Daoy (cell line): ENCODE data around the gene TBX6. TPM values are rescaled to one million over a fixed set of nuclear protein-coding genes. Genes with fewer than 3 reads are reported as not detected.
A peak's percentile ranks its signal among the peaks of the same experiment; 100 is the strongest.
"Not testable (repeated sequence)": the region's sequence is repeated elsewhere in the genome, so short reads cannot be mapped to it uniquely, and the experiment has no call there.

Experiments used
- DNase-seq: peaks from one replicate; pipeline ENCODE4 v3.0.0-alpha.2; 2015; ENCODE audit warnings: low read depth
- total RNA-seq: library from RNA; depleted of rRNA; stranded (reverse); fragments of >200 nt; shearing (Covaris generic); gene quantifications from 2 replicates; pipeline ENCODE4 v1.2.3, GENCODE V29; 2014; rRNA removed

The TBX6 gene
- total RNA-seq: not detected in 2 replicates

GRCh38 chr16:30091474-30092372 is at the start of gene TBX6:
TSS of gene TBX6 (minus strand) at chr16:30091924. CDS start at chr16:30091193, 731 bp downstream.
- peak; percentile 93 for DNase-seq

- no peak for DNase-seq
These were observed 48.1 kb upstream of the TBX6 start for GRCh38 chr16:30139583-30140481.

- DNase-seq: no peak
These were observed 46.2 kb upstream of the TBX6 start for GRCh38 chr16:30137897-30138296.

- DNase-seq: no peak
These were observed 45.4 kb upstream of the TBX6 start for GRCh38 chr16:30136971-30137605.

- no peak for DNase-seq
These were observed 40.9 kb upstream of the TBX6 start for GRCh38 chr16:30132591-30132990.

GRCh38 chr16:30131869-30132475 is 40.2 kb upstream of the TBX6 start:
- no peak for DNase-seq

GRCh38 chr16:30127993-30128392 is 36.3 kb upstream of the TBX6 start:
- no peak for DNase-seq

- DNase-seq: not testable (repeated sequence)
These were observed 34.0 kb upstream of the TBX6 start for GRCh38 chr16:30125690-30126089.

- DNase-seq: no peak
These were observed 33.3 kb upstream of the TBX6 start for GRCh38 chr16:30124985-30125379.

GRCh38 chr16:30122604-30123160 is 31.0 kb upstream of the TBX6 start:
- no peak for DNase-seq

- DNase-seq: no peak
These were observed 30.2 kb upstream of the TBX6 start for GRCh38 chr16:30121741-30122571.

- DNase-seq: no peak
These were observed 28.8 kb upstream of the TBX6 start for GRCh38 chr16:30120340-30121105.

- DNase-seq: no peak
These were observed 27.7 kb upstream of the TBX6 start for GRCh38 chr16:30119428-30119827.

GRCh38 chr16:30117768-30118167 is 26.0 kb upstream of the TBX6 start:
- no peak for DNase-seq

GRCh38 chr16:30116291-30117207 is 24.8 kb upstream of the TBX6 start:
- DNase-seq: no peak

GRCh38 chr16:30115238-30115637 is 23.5 kb upstream of the TBX6 start:
- no peak for DNase-seq

GRCh38 chr16:30114833-30115232 is 23.1 kb upstream of the TBX6 start:
- not testable (repeated sequence) for DNase-seq

- no peak for DNase-seq
These were observed 22.7 kb upstream of the TBX6 start for GRCh38 chr16:30114411-30114810.
